Vagina (tissue), 2 donors: ENCODE measurements around the gene CEACAM19. TPM values are rescaled to one million over a fixed set of nuclear protein-coding genes. Genes with fewer than 3 reads are reported as not detected.

Source experiments
- DNase-seq, 2 donors: peaks; one replicate each; pipeline ENCODE4 v3.0.0-alpha.2; 2017; ENCODE audit errors: extremely low spot score in 2 of 2
- H3K27ac ChIP-seq: fragments of 200-600 bp; sonication (generic); one replicate; pipeline ENCODE4 v1.5.1; 2019
- H3K27me3 ChIP-seq: fragments of 200-600 bp; sonication (generic); one replicate; pipeline ENCODE4 v1.5.1; 2019
- H3K36me3 ChIP-seq, 2 donors: fragments of 200-600 bp; sonication (generic); one replicate each; pipeline ENCODE4 v1.5.1; 2017 to 2019
- H3K4me1 ChIP-seq: fragments of 200-600 bp; sonication (generic); one replicate; pipeline ENCODE4 v1.5.1; 2019
- H3K4me3 ChIP-seq, 2 donors: fragments of 200-600 bp; sonication (generic); 1 replicate in 1 of 2; 2 replicates in 1 of 2; pipeline ENCODE4 v1.5.1; 2016 to 2019
- H3K9me3 ChIP-seq: fragments of 200-600 bp; sonication (generic); one replicate; pipeline ENCODE4 v1.5.1; 2019
- CTCF ChIP-seq, 3 experiments: fragments of 450-650 bp in 2 of 3; fragments of 200-600 bp in 1 of 3; sonication (generic) in 1 of 3; IDR thresholded peaks; one replicate each; pipeline ENCODE4 v1.5.1; 2017 to 2019; ENCODE audit warnings: antibody characterized with exemption in 3 of 3, mild to moderate bottlenecking in 2 of 3, moderate library complexity in 2 of 3
- POLR2A ChIP-seq, 2 donors: fragments of 450-650 bp; IDR thresholded peaks; one replicate each; pipeline ENCODE4 v1.6.1; 2017; ENCODE audit warnings: antibody characterized with exemption in 2 of 2, mild to moderate bottlenecking in 2 of 2, moderate library complexity in 2 of 2
- POLR2AphosphoS5 ChIP-seq, 2 donors: sonication (generic); formaldehyde crosslinking; IDR thresholded peaks; one replicate each; pipeline ENCODE4 v1.9.0; 2017; ENCODE audit warnings: antibody characterized with exemption in 2 of 2, mild to moderate bottlenecking in 2 of 2, low read depth in 1 of 2; ENCODE audit not compliant: insufficient read depth in 1 of 2
- intact Hi-C: fragments of 100-400 bp; cut with DNase I; formaldehyde crosslinking; loops from one replicate; pipeline ENCODE4 v1.15.1; 2023
- total RNA-seq: library from RNA; depleted of rRNA; stranded (reverse); fragments of >200 nt; gene quantifications from one replicate; pipeline ENCODE4 v1.2.3, GENCODE V29; 2016

CEACAM19 gene
- total RNA-seq, 1 donor from 2014 or later: 7.1 TPM

- no peak for DNase-seq
- no peak overlapping the region for H3K27ac ChIP-seq
- H3K9me3 ChIP-seq: no peaks in the 10 kb centered on the region
- no peak overlapping the region for H3K4me3 ChIP-seq
- intact Hi-C loops: no loop called here
- TF ChIP-seq POLR2A (IDR thresholded peaks at IDR 0.05) (no peak), CTCF (IDR thresholded peaks at IDR 0.05) (no peak), POLR2AphosphoS5 (IDR thresholded peaks at IDR 0.05; ENCODE audit: insufficient read depth in 1 of 2, low read depth in 1 of 2) (no peak)
- H3K36me3 ChIP-seq: no peaks in the 10 kb centered on the region
- peaks cover 5% of the 10 kb centered on the region for H3K4me1 ChIP-seq
- no peaks in the 10 kb centered on the region for H3K27me3 ChIP-seq
These were observed 25.8 kb downstream of the CEACAM19 start for GRCh38 chr19:44696939-44697669.

GRCh38 chr19:44697670-44698034, 26.4 kb downstream of the CEACAM19 start:
- H3K9me3 ChIP-seq: no peaks in the 10 kb centered on the region
- H3K36me3 ChIP-seq: no peaks in the 10 kb centered on the region
- no peak for TF ChIP-seq POLR2AphosphoS5 (IDR thresholded peaks at IDR 0.05; ENCODE audit: insufficient read depth in 1 of 2, low read depth in 1 of 2)
- TF ChIP-seq CTCF (IDR thresholded peaks at IDR 0.05): no peak
- no peak for TF ChIP-seq POLR2A (IDR thresholded peaks at IDR 0.05)
- intact Hi-C loops: no loop called here
- DNase-seq: no peak
- H3K4me3 ChIP-seq: no peak overlapping the region
- no peak overlapping the region for H3K27ac ChIP-seq
- no peaks in the 10 kb centered on the region for H3K4me1 ChIP-seq
- H3K27me3 ChIP-seq: no peaks in the 10 kb centered on the region

- no peaks in the 10 kb centered on the region for H3K36me3 ChIP-seq
- H3K27me3 ChIP-seq: no peaks in the 10 kb centered on the region
- H3K9me3 ChIP-seq: no peaks in the 10 kb centered on the region
- intact Hi-C loops: no loop called here
- no peaks in the 10 kb centered on the region for H3K4me1 ChIP-seq
- no peak within 1 kb of the TSS for H3K27ac ChIP-seq
- no peak for DNase-seq
- TF ChIP-seq POLR2A (IDR thresholded peaks at IDR 0.05) (no peak), POLR2AphosphoS5 (IDR thresholded peaks at IDR 0.05; ENCODE audit: insufficient read depth in 1 of 2, low read depth in 1 of 2) (no peak), CTCF (IDR thresholded peaks at IDR 0.05) (no peak)
- no peak within 1 kb of the TSS for H3K4me3 ChIP-seq
These were observed 27.4 kb downstream of the CEACAM19 start, which contains the start of gene CEACAM16 for GRCh38 chr19:44698492-44699201. CEACAM16 (plus strand) TSS chr19:44699151; CDS start chr19:44701457, 2,306 bp downstream.

GRCh38 chr19:44700547-44700946, 29.3 kb downstream of the CEACAM19 start:
- Histone ChIP-seq H3K27ac (no peak overlapping the region), H3K27me3 (no peaks in the 10 kb centered on the region), H3K9me3 (no peaks in the 10 kb centered on the region), H3K4me1 (no peaks in the 10 kb centered on the region), H3K36me3 (no peaks in the 10 kb centered on the region), H3K4me3 (no peak overlapping the region)
- no peak for TF ChIP-seq POLR2AphosphoS5 (IDR thresholded peaks at IDR 0.05; ENCODE audit: insufficient read depth in 1 of 2, low read depth in 1 of 2)
- TF ChIP-seq POLR2A (IDR thresholded peaks at IDR 0.05): no peak
- no peak for TF ChIP-seq CTCF (IDR thresholded peaks at IDR 0.05)
- no peak for DNase-seq
- intact Hi-C loops: no loop called here

GRCh38 chr19:44701228-44701627, 29.9 kb downstream of the CEACAM19 start:
- H3K36me3 ChIP-seq: no peaks in the 10 kb centered on the region
- H3K27ac ChIP-seq: no peak overlapping the region
- H3K9me3 ChIP-seq: no peaks in the 10 kb centered on the region
- intact Hi-C loops: no loop called here
- no peak overlapping the region for H3K4me3 ChIP-seq
- TF ChIP-seq POLR2A (IDR thresholded peaks at IDR 0.05) (no peak), CTCF (IDR thresholded peaks at IDR 0.05) (no peak), POLR2AphosphoS5 (IDR thresholded peaks at IDR 0.05; ENCODE audit: insufficient read depth in 1 of 2, low read depth in 1 of 2) (no peak)
- DNase-seq: no peak
- H3K4me1 ChIP-seq: no peaks in the 10 kb centered on the region
- H3K27me3 ChIP-seq: no peaks in the 10 kb centered on the region
